Panc1 (cell line): ENCODE data around the gene FAM217B.

Experiments
- POLR2AphosphoS5 ChIP-seq: IDR thresholded peaks from 2 replicates; pipeline ENCODE4 v1.6.1; 2012; ENCODE audit warnings: mild to moderate bottlenecking, low read depth, low read length, moderate library complexity
- SIN3A ChIP-seq: IDR thresholded peaks from 2 replicates; pipeline ENCODE4 v1.6.1; 2012; ENCODE audit warnings: low read depth, mild to moderate bottlenecking, low read length, moderate library complexity, borderline replicate concordance; ENCODE audit not compliant: insufficient read depth
- TCF7L2 ChIP-seq: IDR thresholded peaks from 2 replicates; pipeline ENCODE4 v1.6.1; 2011; ENCODE audit warnings: mild to moderate bottlenecking, low read depth, low read length, inconsistent platforms
- TF ChIP-seq, protein P1 (sequence below): fragments of 450-650 bp; IDR thresholded peaks from 2 replicates; pipeline ENCODE4 v1.5.1; 2017; ENCODE audit warnings: mild to moderate bottlenecking
- TF ChIP-seq, protein P2 (sequence below), 2 experiments: IDR thresholded peaks; 2 replicates each; pipeline ENCODE4 v1.6.1; 2011 to 2012; ENCODE audit warnings: low read depth in 2 of 2, control low read depth in 1 of 2, low read length in 1 of 2, mild to moderate bottlenecking in 1 of 2, moderate library complexity in 1 of 2; ENCODE audit not compliant: insufficient read depth in 1 of 2

DNA sequence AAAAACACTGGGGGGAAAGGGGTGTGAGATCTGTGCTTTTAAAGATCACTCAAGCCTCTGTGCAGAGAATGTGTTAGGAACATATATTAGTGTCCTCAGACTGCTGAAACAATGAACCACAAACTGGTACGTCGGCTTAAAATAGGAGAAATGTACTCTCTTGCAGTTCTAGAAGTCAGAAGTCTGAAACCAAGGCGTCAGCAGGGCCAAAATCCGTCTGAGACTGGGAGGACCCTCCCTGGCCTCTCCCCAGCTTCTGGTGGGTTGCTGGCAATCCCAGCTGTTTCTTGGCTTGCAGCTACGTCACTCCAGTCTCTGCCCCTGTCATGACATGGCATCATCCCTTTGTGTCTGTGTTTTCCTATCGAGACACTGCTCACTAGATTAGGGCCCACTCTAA, 22.0 kb downstream of the FAM217B start:
- TF ChIP-seq, protein P1, sequence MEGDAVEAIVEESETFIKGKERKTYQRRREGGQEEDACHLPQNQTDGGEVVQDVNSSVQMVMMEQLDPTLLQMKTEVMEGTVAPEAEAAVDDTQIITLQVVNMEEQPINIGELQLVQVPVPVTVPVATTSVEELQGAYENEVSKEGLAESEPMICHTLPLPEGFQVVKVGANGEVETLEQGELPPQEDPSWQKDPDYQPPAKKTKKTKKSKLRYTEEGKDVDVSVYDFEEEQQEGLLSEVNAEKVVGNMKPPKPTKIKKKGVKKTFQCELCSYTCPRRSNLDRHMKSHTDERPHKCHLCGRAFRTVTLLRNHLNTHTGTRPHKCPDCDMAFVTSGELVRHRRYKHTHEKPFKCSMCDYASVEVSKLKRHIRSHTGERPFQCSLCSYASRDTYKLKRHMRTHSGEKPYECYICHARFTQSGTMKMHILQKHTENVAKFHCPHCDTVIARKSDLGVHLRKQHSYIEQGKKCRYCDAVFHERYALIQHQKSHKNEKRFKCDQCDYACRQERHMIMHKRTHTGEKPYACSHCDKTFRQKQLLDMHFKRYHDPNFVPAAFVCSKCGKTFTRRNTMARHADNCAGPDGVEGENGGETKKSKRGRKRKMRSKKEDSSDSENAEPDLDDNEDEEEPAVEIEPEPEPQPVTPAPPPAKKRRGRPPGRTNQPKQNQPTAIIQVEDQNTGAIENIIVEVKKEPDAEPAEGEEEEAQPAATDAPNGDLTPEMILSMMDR: no peak
- no peak for TF ChIP-seq POLR2AphosphoS5
- no peak for TF ChIP-seq SIN3A
- TF ChIP-seq, protein P2, sequence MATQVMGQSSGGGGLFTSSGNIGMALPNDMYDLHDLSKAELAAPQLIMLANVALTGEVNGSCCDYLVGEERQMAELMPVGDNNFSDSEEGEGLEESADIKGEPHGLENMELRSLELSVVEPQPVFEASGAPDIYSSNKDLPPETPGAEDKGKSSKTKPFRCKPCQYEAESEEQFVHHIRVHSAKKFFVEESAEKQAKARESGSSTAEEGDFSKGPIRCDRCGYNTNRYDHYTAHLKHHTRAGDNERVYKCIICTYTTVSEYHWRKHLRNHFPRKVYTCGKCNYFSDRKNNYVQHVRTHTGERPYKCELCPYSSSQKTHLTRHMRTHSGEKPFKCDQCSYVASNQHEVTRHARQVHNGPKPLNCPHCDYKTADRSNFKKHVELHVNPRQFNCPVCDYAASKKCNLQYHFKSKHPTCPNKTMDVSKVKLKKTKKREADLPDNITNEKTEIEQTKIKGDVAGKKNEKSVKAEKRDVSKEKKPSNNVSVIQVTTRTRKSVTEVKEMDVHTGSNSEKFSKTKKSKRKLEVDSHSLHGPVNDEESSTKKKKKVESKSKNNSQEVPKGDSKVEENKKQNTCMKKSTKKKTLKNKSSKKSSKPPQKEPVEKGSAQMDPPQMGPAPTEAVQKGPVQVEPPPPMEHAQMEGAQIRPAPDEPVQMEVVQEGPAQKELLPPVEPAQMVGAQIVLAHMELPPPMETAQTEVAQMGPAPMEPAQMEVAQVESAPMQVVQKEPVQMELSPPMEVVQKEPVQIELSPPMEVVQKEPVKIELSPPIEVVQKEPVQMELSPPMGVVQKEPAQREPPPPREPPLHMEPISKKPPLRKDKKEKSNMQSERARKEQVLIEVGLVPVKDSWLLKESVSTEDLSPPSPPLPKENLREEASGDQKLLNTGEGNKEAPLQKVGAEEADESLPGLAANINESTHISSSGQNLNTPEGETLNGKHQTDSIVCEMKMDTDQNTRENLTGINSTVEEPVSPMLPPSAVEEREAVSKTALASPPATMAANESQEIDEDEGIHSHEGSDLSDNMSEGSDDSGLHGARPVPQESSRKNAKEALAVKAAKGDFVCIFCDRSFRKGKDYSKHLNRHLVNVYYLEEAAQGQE (IDR thresholded peaks at IDR 0.05; ENCODE audit: insufficient read depth in 1 of 2, low read depth in 2 of 2, low read length in 1 of 2): no peak
- TF ChIP-seq TCF7L2: no peak
